DND-41 (cell line): ENCODE data around the gene KLHL8.

ENCODE experiments used
- ATAC-seq: fragments of 200-7000 bp; cut with Tn5 transposase; 3 replicates; pipeline ENCODE4 v1.9.1; 2021; ENCODE audit warnings: low read depth; ENCODE audit not compliant: insufficient read depth
- DNase-seq: peaks from one replicate; pipeline ENCODE4 v3.0.0-alpha.2; 2020
- H2AFZ ChIP-seq: 2 replicates; pipeline ENCODE4 v1.6.0; 2012; ENCODE audit warnings: low read depth, low read length
- H3K27ac ChIP-seq: 2 replicates; pipeline ENCODE4 v1.5.1; 2012; ENCODE audit warnings: low read length, inconsistent platforms
- H3K27me3 ChIP-seq: fragments of 200-600 bp; sonication (generic); 2 replicates; pipeline ENCODE4 v1.6.0; 2012; ENCODE audit warnings: low read length, mild to moderate bottlenecking, inconsistent platforms; ENCODE audit not compliant: insufficient read depth, poor library complexity
- H3K36me3 ChIP-seq: 2 replicates; pipeline ENCODE4 v1.5.1; 2012; ENCODE audit warnings: low read length, inconsistent platforms; ENCODE audit not compliant: insufficient read depth
- H3K4me1 ChIP-seq: 2 replicates; pipeline ENCODE4 v1.5.1; 2012; ENCODE audit warnings: mild to moderate bottlenecking, low read length; ENCODE audit not compliant: insufficient read depth
- H3K4me2 ChIP-seq: 2 replicates; pipeline ENCODE4 v1.6.0; 2012; ENCODE audit warnings: mild to moderate bottlenecking, moderate library complexity, low read length, inconsistent platforms; ENCODE audit not compliant: insufficient read depth
- H3K4me3 ChIP-seq, 2 experiments: fragments of 200-600 bp in 1 of 2; shearing (Covaris generic) in 1 of 2; 2 replicates each; pipeline ENCODE4 v1.5.1; 2012 to 2016; ENCODE audit warnings: inconsistent platforms in 2 of 2, low read length in 2 of 2, mild to moderate bottlenecking in 2 of 2, low read depth in 1 of 2, moderate library complexity in 1 of 2
- H3K79me2 ChIP-seq: 2 replicates; pipeline ENCODE4 v1.6.0; 2012; ENCODE audit warnings: low read length, inconsistent platforms; ENCODE audit not compliant: insufficient read depth
- H3K9ac ChIP-seq: 2 replicates; pipeline ENCODE4 v1.6.0; 2012; ENCODE audit warnings: low read depth, mild to moderate bottlenecking, inconsistent platforms, low read length, moderate library complexity
- H3K9me3 ChIP-seq: 2 replicates; pipeline ENCODE4 v1.5.1; 2012; ENCODE audit warnings: low read length, moderate library complexity, mild to moderate bottlenecking, inconsistent platforms; ENCODE audit not compliant: insufficient read depth, severe bottlenecking
- H4K20me1 ChIP-seq: 2 replicates; pipeline ENCODE4 v1.6.0; 2012; ENCODE audit warnings: low read length; ENCODE audit not compliant: insufficient read depth
- CTCF ChIP-seq: IDR thresholded peaks from 2 replicates; pipeline ENCODE4 v1.5.1; 2012; ENCODE audit warnings: borderline replicate concordance, low read length, moderate library complexity, mild to moderate bottlenecking; ENCODE audit not compliant: poor library complexity, severe bottlenecking; ENCODE audit errors: extremely low read depth
- EZH2 ChIP-seq: IDR thresholded peaks from 3 replicates; pipeline ENCODE4 v1.6.1; 2012; ENCODE audit warnings: borderline replicate concordance, low read depth, mild to moderate bottlenecking, moderate library complexity, low read length, inconsistent platforms; ENCODE audit not compliant: severe bottlenecking

The KLHL8 gene

GRCh38 chr4:87188932-87189331, 31.5 kb downstream of the KLHL8 start:
- no peak overlapping the region for H2AFZ ChIP-seq
- H3K27me3 ChIP-seq, result no peaks in the 10 kb centered on the region
- ATAC-seq (no peak), DNase-seq (no peak)
- TF ChIP-seq CTCF (no peak), EZH2 (no peak)
- no peak overlapping the region for H3K4me3 ChIP-seq
- H3K9ac ChIP-seq, result no peak overlapping the region
- peaks cover 7% of the 10 kb centered on the region; the same call in 1 of the 2 replicates for H3K79me2 ChIP-seq
- H4K20me1 ChIP-seq, result no peaks in the 10 kb centered on the region
- no peak overlapping the region for H3K27ac ChIP-seq
- H3K4me2 ChIP-seq, result no peak overlapping the region
- H3K4me1 ChIP-seq, result no peaks in the 10 kb centered on the region
- H3K36me3 ChIP-seq, result no peaks in the 10 kb centered on the region
- H3K9me3 ChIP-seq, result no peaks in the 10 kb centered on the region

GRCh38 chr4:87188048-87188447, 32.4 kb downstream of the KLHL8 start:
- Histone ChIP-seq H3K4me3 (no peak overlapping the region), H3K4me2 (no peak overlapping the region), H3K4me1 (no peaks in the 10 kb centered on the region), H3K27ac (no peak overlapping the region), H4K20me1 (no peaks in the 10 kb centered on the region), H2AFZ (no peak overlapping the region), H3K9me3 (no peaks in the 10 kb centered on the region), H3K27me3 (no peaks in the 10 kb centered on the region), H3K79me2 (peaks cover 4% of the 10 kb centered on the region; the same call in 1 of the 2 replicates), H3K9ac (no peak overlapping the region), H3K36me3 (no peaks in the 10 kb centered on the region)
- DNase-seq (no peak), ATAC-seq (no peak)
- no peak for TF ChIP-seq CTCF
- TF ChIP-seq EZH2, result no peak

- H3K79me2 ChIP-seq, result peaks cover 4% of the 10 kb centered on the region; the same call in 1 of the 2 replicates
- DNase-seq (no peak), ATAC-seq (no peak)
- H3K27ac ChIP-seq, result no peak overlapping the region
- H3K4me1 ChIP-seq, result no peaks in the 10 kb centered on the region
- no peak for TF ChIP-seq CTCF
- no peak for TF ChIP-seq EZH2
- no peaks in the 10 kb centered on the region for H3K9me3 ChIP-seq
- no peaks in the 10 kb centered on the region for H3K27me3 ChIP-seq
- H3K4me2 ChIP-seq, result no peak overlapping the region
- H2AFZ ChIP-seq, result no peak overlapping the region
- H3K9ac ChIP-seq, result no peak overlapping the region
- H4K20me1 ChIP-seq, result no peaks in the 10 kb centered on the region
- no peaks in the 10 kb centered on the region for H3K36me3 ChIP-seq
- no peak overlapping the region for H3K4me3 ChIP-seq
These were observed 35.1 kb downstream of the KLHL8 start for GRCh38 chr4:87185146-87185870.
